Activated CD4-positive, alpha-beta T cell treated with anti-CD3 and anti-CD28 coated beads, Interleukin-2, Interleukin-4, amounts not matched to agents 100 ng/mL and 50 ng/mL, durations not matched to agents 16 hours and 8 hours (primary cell): ENCODE measurements around the gene PNPLA2.

ENCODE experiments used
- DNase-seq: peaks from one replicate; pipeline ENCODE4 v3.0.0-alpha.2; 2020; ENCODE audit warnings: low spot score

The PNPLA2 gene

DNA sequence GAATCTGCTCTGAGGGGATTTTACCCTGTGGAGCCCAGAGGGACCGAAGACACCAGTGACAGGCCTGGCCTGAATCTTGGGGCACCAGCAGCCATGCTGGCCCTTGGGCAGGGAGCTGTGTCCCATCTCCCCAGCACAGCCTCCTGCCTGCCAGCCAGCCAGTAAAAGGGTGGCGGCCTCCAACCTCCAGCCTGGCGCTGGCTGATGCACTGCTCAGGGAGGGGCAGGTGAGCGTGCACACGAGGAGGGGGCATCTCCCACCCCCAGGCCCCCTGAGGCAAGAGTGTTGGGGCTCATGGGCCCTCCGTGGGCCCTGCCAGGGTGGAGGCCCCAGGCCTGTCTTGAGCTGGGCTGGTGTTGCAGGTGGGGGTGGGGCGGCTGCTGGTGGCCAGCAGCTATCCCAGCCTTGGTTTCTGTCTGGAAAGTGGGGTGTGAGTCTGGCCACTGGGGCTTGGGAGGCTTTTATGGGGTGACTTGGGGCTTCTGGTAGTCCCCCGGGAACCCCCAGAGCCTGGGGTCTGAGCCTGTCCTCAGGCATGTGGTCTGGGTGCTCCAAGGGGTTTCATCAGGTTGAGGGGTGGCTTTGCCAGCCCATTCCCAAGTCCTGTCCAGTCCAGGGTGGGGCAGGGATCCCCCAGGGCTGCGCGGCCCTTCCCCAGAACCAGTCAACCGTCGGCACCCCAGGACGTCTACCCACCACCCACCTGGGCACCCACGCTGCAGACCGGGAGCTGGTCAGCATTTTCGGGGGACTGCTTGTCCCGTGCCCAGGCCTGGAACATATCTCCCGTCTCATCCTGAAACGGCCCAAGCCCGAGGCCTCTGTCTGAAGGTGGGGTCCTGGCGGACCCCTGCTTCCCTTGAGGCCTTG lies 41.8 kb downstream of the PNPLA2 start:
- DNase-seq, result no peak

DNA sequence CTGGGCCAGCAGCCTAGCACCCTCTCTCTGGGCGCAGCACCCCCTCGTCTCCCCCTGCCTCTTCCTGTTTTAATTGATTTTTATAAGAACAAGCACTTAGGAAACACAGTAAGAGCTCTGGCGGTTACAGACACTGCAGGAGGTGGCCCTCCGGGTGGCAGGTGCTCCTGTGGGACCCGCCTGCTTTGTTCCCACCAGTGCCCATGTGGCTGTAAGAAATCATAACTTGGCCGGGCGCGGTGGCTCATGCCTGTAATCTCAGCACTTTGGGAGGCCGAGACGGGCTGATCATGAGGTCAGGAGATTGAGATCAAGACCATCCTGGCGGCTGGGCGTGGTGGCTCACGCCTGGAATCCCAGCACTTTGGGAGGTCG lies 42.4 kb downstream of the PNPLA2 start:
- no peak for DNase-seq

DNA sequence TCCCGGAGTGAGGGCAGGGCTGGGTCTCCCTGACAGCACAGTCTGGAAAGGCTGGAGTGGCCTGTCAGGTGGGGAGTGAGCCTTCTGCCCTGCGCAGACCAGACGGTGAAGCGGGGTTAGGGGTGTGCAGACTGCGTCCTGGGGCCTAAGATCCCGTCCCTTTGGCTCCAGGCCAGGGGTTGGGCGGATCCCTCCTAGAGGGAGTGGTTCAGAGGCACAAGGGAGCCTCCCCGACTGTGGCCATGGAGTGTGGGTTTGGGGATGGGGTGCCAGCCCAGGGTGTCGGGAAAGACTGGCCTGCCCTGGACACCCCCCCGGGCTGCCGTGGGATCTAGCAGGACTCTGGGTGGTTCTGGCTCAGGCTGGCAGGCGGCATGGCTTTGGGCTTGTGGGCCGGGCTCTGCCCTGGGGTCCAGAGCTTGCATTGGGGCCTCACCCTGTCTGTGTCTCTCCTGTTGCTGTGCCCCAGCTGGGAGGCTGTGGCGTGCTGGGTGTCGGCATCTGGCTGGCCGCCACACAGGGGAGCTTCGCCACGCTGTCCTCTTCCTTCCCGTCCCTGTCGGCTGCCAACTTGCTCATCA lies 43.5 kb downstream of the PNPLA2 start:
- DNase-seq, result no peak

DNA sequence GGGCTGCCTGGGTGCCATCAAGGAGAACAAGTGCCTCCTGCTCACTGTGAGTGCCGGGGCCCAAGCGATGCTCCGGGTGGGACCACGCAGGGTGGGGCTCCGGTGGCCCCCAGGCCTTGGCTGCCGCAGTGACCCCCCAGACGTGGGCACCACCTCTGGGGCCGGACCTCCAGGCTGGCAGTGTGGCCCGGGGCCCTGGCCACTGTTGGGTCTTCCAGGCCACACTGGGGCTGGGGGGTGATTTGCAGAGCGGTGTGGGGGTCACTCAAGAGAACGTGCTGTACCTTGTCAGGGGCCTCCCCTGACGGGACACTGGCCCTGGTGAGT lies 43.9 kb downstream of the PNPLA2 start:
- no peak for DNase-seq

DNA sequence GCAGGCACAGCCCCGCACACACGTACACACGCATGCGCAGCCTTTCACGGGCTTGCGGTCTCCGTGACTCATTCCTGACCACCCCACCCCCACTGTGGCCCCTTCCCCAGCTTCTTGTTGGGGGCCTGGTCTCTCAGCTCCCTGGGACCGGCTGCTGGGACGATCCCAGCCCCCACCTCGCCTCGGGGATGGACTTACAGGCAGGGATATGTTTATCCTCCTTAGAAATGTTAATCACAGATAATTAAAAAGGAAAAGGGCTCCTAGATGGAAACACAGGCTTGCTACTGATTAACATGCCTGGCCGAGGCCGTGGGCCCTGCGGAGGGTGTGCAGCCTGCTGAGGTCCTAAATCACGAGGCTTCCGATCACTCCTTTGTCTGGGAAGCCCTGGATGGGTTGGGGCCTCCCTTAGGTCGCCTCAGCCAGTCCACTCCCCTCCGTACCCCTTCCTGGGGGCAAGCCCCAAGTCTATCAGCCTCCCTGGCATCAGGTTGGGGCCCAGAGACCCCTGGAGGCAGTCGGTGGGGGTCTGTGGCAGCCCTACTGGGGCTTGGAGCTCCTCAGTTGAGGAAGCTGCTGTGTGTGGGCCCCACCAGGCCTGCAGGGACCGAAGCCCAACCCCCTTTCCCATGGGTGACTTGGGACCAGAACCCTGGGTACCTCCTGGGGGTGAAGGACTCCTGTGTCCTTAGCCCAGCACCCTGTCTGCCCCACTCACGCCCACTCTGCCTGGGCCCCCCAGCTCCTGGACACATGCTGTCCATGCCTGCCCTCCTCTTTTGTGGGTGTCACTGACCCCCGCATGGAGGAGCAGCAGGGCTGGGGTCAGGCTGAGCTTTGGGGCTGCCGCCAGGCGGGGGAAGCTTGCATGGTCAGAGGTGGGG lies 44.6 kb downstream of the PNPLA2 start:
- DNase-seq, result no peak

DNA sequence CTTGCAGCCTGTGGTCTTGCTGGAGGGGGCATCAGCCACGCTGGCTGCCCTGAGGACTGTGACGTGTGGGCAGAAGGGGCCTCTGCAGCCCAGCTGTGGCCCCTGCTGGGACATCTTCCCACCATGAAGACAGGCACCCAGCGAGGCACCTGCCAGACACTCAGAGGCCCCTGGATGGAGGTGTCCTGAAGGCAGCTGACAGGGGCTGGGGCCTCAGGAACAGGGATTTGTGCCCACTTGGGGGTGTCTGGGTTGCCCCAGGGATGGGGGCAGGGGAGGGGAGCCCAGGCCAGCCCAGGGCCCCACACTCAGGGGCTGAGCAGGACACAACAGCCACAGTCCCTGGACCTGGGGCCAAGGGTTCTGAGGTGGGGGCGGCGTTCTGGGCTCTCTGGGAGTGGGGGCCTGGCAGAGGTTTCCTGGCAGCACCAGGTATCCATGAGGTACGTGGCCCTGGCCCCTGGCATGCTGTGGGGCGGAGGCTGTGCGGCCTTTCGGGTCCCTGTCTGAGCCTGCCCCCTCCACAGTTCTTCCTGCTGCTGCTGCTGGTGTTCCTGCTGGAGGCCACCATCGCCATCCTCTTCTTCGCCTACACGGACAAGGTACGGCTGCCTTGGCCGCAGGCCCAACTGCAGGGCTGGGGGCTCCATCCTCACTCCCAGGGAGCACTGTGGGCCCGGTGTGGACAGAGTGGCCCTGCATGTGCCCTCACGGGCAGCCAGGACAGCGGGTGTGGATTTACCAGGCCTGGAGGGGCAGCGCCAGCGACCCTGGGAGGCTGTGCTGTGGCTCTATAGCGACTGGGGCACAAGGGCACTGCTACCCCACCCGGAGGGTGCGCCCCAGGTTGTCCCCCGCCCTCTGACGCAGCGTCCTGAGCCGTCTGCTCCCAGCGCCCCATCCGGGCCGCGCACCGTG lies 45.5 kb downstream of the PNPLA2 start:
- no peak for DNase-seq

DNA sequence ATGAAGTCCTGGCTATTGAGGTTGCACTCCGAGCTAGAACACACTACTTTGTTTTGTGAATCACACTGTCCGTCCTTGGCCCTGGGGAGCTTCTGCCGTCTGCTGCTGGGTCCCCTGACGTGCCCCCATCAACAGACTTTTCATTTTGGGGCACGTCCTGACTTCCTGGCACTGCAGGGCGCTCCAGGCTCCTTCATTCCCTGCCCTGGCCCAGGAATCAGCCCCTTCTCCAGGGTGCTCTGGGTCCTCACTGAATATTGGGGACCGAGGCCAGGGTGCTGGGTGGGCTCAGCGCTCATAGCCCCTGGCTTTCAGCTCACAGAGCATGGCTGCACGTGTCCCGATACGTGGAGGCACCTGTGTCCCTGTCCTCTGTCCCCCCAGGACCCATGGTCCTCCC lies 46.2 kb downstream of the PNPLA2 start:
- DNase-seq, result no peak

DNA sequence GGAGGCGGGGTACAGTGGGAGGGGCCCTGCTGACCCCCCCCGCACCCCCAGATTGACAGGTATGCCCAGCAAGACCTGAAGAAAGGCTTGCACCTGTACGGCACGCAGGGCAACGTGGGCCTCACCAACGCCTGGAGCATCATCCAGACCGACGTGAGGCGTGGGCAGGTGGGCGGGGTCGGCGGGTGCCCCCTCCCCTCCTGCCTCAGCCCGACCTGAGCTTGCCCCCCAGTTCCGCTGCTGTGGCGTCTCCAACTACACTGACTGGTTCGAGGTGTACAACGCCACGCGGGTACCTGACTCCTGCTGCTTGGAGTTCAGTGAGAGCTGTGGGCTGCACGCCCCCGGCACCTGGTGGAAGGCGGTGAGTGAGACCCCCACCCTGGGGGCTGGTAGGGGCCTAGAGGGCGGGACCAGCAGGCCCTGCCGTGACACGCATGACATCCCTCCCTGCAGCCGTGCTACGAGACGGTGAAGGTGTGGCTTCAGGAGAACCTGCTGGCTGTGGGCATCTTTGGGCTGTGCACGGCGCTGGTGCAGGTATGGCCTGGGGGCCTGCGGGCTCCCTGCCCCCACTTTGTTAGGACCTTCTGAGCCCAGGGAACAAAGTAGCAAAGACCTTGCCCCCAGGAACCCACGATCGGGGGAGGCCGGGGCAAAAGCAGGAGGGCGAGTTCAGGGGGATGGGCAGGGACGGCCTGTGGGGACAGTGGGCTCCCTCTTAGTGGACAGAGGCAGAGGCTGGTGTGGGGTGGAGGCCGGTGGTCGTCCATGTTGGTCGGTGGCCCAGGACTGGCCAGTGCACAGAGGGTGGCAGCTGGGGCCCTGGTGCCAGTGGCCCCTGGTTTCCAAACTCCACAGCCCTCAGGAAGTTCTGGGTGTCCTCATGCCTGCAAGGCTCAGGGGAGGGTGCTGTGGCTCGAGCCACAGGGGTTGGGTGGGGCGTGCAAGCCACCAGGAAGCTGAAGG lies 47.0 kb downstream of the PNPLA2 start:
- DNase-seq, result no peak

DNA sequence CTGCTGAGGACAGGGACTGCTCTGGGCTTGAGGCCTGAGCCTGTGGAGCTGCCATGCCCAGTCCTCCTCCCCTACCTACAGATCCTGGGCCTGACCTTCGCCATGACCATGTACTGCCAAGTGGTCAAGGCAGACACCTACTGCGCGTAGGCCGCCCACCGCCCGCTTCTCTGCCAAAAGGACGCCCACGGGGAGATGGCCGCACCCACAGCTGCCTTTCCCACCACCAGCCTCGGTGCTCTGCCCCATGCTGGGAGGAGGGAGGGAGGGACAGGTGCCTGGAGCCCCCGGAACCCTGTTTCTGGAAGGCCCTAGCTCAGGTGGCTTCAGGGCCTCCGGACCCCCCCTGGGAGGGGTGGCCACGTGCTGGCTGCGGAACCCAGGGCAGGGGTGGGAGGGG lies 47.8 kb downstream of the PNPLA2 start:
- DNase-seq, result no peak

DNA sequence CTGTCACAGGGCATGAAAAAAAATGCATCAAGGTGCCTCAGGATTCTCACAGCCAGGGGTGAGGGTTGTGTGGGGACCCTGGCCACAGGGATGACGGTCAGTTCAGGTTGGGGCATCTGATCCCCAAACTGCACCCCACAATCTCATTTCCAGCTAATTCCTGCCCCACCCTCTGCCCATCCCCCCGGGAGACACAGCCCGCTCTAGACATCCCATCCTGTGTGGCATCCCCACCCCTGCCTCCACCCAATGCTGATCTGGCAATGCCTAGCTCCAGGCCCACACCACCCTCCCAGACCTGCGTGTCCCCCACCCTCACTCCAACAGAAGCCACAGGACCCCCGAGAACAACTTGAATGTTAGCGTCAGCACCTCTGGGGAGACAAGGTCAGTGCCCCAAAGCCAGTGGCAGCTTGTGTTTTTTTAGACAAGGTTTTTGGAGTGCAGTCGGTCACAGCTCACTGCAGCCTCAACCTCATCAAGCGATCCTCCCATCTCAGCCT lies 49.2 kb downstream of the PNPLA2 start:
- DNase-seq, result no peak

DNA sequence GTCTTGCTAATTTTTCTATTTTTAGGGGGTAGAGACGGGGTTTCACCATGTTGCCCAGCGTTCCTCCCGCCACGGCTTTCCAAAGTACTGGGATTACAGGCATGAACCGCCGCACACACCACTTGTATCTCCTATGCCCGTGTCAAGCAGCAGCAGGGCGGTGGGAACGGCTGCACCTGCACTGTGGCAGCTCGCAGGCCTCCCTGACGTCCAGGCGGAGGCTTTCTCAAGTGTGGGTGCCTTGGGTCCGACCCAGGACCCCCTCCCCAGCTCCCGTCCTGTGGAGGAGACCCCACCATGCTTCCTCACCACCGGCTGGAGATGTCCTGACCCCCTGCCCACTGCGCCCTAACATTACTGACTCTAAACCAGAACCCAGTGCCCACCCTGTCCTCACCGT lies 49.7 kb downstream of the PNPLA2 start:
- no peak for DNase-seq

DNA sequence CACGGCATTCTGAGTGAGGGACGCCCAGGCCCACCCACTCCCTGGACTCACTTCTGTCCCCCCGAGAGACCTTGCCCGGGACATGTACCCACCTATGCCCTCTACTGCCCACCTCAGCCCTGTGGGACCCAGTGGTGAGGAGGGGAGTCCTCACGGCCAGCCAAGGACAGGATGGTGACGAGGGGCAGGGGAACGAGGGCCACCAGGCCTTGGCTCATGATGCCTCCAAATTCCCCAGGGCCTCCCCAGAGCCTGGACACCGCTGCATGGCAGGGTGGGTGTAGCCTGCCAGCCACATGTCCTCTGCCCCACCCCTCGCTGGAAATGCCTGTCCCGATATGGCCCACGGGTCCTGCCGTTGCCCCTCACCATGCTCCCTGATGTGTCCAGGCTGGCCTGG lies 50.1 kb downstream of the PNPLA2 start:
- DNase-seq, result no peak

DNA sequence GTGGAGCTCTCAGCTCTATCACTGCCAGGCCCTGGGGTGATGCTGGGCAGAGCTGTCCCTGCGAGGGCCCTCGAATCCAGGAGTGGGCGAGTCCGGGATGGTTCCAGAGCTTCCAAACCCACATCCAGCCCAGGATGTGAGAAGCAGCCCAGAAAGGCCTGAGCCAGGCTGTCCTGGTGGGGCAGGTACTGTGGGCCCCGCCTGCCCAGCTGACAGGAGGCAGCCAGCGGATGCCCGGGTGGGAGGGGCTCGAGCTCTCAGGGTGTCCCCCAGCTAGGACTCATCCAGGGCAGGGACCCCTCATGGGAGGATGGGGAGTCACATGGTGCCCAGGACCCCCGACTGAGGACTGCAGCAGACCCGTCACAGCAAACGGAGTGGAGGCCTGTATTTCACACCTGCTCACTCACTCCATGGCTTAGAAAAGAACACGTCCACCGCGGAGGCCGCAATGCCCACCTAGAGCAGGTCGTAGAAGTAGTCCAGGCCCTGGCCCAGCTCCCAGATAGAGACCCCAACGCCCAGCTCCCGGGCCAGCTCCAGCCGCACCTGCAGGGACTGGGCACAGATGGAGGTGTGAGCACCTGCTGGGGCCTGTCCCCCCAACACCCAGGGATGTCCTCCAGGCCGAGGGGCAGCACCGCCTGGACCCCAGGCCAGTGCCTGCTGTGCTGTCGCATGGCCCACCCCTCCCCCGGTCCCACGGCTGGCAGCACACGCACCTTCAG lies 50.8 kb downstream of the PNPLA2 start:
- no peak for DNase-seq

DNA sequence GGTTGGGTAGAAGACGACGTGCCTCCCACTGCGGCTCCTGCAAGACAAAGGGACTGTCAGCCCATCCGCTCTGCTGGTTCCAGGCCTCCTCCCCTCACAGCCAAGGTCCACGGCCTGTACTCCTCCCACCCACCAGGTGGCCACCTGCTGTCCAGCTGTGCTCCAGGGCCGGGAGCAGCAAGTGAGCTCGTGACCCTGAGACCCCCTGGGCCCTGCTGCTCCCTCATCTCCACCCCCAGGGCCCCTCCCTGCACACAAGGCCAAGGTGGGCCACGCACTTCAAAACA lies 51.4 kb downstream of the PNPLA2 start:
- no peak for DNase-seq

DNA sequence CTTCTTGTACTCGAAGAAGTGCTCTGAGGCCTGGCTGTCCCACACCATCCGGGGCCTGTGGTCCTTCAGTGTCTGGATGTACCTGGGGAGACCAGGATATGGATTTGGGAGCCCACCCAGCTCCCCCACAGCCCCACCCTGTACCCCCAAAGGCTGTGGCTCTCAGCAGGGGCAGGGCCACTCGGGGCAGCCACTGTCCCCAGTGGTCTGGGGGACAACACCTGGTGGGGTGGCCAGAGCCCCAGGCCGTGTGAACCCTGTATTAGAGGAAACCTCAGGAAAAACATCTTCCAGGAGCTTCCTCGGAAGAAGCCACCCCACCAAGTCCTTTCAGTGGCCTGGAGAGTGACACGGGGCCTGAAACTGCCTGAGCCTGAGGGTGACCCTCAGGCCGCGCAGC lies 51.7 kb downstream of the PNPLA2 start:
- DNase-seq, result no peak

DNA sequence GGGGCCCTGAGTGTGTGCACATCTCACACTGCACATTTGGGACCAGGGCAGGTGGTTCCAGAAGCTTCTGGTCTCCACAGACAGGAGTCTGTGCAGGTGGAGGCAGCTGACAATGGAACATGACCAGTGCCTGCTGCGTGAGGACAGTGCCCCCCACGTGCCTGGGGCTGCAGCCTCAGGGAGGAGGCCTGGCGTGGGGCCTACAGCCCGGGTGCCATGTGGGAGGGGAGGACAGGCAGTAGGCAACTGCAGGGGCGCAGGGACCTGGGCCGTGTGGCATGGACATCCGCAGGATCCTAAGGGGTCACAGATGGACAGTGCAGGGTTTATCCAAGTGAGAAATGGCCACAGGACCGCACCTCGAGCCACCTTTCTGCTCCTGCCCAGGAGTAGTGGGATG lies 52.8 kb downstream of the PNPLA2 start:
- DNase-seq, result no peak

DNA sequence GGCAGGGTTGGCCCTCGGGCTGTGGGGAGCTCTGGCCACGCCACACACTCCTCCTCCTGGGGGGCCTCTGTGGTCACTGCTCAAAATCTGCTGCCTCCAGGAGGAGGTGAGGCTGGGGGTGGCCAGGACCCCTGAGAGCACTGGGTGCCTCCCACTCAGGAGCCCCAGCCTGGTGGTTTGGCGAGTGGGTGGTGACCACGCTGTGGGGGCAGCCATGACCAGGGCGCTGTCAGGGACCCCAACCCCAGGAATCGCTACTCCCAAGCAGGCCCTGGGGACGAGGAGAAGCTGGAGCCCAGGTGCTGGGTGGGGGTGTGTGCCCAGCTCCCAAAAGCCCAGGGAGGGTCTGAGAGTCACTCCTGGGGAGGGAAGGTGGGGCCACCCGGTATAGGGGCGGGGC lies 54.1 kb downstream of the PNPLA2 start:
- DNase-seq, result no peak

DNA sequence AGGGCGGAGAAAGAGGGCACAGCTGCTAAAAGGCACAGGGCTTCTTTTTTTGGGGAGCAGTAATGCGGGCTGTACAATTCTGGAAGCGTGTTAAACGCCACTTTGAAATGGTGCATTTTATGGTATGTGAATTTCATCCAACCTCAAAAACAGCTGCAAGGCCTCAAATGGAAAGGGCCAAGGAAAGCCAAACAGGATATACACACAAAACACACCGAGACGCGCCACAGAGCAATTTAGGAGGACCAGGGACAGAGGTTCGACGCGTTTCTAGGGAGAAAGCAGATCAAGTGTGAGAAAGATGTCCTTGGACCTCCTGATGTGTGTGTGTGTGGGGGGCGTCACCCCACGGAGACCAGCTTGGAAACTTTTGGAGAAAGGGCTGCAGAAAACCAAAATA lies 55.0 kb downstream of the PNPLA2 start:
- DNase-seq, result no peak
